NB4 (cell line): ENCODE results near the gene SLC5A7.

Experiments
- CTCF ChIP-seq: IDR thresholded peaks from one replicate; pipeline ENCODE4 v1.5.1; 2012; ENCODE audit warnings: low read depth, low read length
- MAX ChIP-seq: IDR thresholded peaks from 2 replicates; pipeline ENCODE4 v1.6.1; 2011; ENCODE audit warnings: low read depth, low read length
- MYC ChIP-seq: IDR thresholded peaks from 2 replicates; pipeline ENCODE4 v1.6.1; 2011; ENCODE audit warnings: low read depth, low read length
- POLR2A ChIP-seq: IDR thresholded peaks from 2 replicates; pipeline ENCODE4 v1.6.1; 2011; ENCODE audit warnings: mild to moderate bottlenecking; ENCODE audit not compliant: insufficient read length; ENCODE audit errors: extremely low read depth

- no peak for TF ChIP-seq CTCF
- TF ChIP-seq POLR2A = no peak
- TF ChIP-seq MAX = no peak
- TF ChIP-seq MYC = no peak
These were observed 45.2 kb downstream of the SLC5A7 start for GRCh38 chr2:108031471-108031941.
